ENCODE data around the gene DDO.
"Not testable (repeated sequence)": the region's sequence is repeated elsewhere in the genome, so short reads cannot be mapped to it uniquely, and the experiment has no call there.

Gene DDO, protein sequence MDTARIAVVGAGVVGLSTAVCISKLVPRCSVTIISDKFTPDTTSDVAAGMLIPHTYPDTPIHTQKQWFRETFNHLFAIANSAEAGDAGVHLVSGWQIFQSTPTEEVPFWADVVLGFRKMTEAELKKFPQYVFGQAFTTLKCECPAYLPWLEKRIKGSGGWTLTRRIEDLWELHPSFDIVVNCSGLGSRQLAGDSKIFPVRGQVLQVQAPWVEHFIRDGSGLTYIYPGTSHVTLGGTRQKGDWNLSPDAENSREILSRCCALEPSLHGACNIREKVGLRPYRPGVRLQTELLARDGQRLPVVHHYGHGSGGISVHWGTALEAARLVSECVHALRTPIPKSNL

DNA sequence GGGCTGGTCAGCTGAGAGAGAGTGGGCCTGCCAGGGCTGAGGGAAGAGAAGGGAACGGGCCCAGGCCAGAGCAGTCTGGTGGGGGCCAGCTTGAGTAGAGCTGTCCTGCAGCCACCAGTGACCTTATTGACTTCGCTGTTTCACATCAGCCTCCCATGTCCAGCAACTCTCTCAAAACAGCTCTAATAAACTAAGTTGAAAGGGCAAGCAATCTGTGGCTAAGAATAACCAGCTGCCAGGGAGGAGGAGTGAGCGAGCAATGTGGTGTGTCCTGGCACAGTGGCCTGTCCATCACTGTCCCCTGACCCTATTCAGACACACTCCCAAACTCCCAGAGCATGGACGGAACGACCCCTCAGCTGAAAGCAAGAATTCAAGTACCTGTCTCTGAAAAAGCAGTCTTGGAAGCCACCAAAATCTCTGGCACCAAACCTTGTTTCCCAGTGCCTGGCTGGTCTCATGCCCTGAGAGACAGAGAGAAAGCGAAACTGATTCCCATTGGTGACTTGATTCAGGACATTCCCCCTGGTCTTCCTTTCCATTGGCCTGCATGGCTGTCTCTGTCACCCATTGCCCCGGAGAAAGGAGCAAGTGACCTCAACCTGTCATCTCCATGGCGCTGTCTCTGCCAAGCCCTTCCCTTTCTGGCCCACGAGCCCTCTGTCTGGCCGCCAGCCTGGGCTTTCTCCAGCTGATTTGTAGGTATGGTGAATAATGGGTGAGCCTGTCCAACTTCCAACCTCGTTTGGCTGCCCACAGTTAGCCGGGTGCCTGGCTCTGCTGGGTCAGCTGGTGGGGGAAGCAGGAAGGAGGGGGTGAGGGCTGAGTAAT is at the start of gene DDO:
Gene DDO, minus strand, starts transcription at position 490 of the 831 bp plus-strand sequence. CDS start 2,113 bp downstream, outside the sequence.
- FAIRE-seq (no peak), DNase-seq (ENCODE audit: low spot score) (peak; percentile 34)

DNA sequence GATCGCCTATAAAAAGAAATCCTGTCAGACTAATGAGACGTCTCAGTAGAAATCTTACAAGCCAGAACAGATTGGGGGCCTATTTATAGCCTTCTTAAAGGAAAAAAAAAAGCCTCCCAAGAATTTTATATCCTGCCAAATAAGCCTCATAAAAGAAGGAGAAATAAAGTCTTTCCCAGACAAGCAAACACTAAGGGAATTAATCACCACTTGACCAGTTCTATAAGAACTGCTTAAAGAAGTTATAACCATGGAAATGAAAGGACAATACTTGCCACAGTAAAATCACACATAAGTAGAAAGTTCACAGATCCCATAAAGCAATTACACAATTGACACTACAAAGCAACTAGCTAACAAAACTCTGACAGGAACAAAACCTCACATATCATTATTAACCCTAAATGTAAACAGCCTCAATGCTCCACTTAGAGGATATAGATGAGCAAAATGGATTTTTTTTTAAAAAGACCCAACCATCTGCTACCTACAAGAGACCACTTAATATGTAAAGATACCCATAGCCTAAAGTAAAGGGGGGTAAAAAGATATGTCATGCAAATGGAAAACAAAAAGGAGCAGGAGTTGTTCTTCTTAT is 47.6 kb upstream of the DDO start:
- DNase-seq (ENCODE audit: low spot score) (no peak), FAIRE-seq (no peak)

DNA sequence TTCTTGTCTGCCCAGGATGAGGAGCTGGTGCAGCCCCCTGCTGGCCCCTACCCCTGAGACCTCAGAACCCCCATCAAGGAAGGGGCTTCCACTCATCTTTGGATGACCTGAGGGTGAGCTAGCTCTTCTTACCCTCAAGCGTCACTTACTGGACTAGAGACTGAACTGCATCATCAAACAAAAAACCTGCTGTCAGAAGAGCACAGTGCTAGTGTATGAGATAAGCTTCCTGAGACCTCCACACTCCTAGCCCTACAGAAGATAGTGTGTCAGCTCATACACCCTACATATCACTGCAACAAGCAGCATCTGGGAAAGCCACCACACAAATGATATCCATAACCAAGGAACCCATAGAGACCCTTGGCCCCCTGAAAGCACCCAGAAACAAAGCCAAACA is 46.0 kb upstream of the DDO start:
- FAIRE-seq = no peak
- no peak for DNase-seq (ENCODE audit: low spot score)

DNA sequence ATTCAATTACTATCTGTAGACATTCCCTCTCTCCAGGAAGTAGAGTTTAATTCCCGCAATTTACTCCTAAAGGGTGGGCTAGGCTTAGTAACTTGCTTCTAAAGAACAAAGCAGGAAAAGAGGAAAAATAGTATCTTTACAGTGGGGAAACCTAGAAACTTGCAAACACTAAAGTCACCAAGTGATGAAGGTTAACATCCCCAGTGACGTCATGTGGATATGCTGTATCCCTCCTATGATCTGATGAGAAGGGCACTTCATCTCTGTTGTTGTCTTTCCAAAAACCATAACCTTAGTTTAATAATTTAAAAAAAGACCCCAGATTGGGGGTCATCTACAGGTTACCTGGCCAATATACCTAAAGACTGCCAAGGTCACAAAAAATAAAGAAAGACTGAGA is 43.8 kb upstream of the DDO start:
- DNase-seq (ENCODE audit: low spot score) (no peak), FAIRE-seq (no peak)

DNA sequence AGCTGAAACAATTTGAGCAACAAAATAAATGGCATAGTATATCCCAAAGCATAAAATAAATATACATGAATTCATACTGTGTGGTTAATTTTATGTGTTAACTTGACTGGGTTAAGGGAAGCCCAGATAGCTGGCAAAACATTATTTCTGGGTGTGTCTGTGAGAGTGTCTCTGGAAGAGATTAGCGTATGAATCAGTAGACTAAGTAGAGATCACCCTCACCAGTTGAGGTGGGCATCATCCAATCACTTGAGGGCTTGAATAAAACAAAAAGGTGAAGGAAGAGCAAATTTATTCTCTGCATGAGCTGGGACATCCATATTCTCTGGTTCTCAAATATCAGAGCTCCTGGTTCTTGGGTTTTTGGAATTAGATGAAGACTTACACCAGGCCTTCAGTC is 43.1 kb upstream of the DDO start:
- no peak for DNase-seq (ENCODE audit: low spot score)
- FAIRE-seq = no peak

DNA sequence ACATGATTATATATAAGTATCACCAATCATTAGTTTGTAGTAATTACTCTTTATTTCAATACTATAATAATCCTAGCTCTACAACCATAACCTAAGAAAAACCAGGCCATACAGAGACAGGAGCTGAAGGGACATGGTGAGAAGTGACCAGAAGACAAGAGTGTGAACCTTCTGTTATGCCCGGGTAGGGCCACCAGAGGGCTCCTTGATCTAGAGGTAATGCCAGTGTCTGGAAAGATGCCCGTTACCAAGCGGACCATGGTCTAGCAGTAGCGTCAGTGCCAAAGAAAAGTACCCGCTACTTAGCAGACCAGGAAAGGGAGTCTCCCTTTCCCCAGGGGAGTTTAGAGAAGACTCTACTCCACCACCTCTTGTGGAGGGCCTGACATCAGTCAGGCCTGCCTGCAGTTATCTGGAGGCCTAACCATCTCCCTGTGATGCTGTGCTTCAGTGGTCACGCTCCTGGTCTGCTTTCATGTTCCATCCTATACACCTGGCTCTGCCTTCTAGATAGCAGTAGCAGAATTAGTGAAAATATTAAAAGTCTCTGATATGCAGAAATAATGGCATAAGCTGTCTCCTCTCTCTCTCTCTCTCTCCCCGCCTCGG is 42.3 kb upstream of the DDO start:
- not testable (repeated sequence) for FAIRE-seq
- DNase-seq (ENCODE audit: low spot score) = peak; percentile 31

DNA sequence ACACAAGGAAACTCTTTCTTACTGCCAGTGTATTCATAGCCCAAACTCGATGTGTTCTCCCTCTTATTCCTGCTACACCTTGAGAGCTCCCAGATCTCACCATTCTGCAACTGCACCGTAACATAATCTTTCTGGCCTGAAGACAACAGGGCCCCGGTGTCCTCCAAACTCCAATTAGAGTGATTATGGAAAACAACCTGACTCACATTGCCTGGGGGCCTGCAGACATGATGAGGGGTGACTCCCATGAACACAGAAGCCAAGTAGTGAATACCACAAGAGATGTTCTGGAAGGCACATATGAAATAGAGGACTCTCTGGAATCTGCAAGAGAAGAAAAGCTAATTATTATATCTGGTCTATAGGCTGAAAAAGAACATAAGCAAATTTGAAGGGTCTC is 41.3 kb upstream of the DDO start:
- DNase-seq (ENCODE audit: low spot score) = no peak
- no peak for FAIRE-seq

DNA sequence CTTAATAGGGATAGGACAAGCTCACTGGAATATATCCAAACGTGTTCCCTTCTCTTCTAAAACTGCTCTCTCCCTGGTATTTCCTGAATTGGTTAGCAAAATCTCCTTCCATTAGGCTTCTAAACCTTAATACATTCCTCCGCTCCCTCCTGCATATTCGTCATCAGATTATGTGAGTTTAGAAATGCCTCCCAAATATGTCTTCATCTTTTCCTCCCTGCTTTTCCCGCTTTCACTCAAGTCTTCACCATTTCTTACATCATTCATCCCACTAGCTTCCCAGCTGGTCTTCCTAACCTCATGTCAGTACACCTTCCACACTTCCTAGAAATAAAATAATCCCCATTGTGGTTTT is 34.1 kb upstream of the DDO start:
- FAIRE-seq (no peak), DNase-seq (ENCODE audit: low spot score) (no peak)

DNA sequence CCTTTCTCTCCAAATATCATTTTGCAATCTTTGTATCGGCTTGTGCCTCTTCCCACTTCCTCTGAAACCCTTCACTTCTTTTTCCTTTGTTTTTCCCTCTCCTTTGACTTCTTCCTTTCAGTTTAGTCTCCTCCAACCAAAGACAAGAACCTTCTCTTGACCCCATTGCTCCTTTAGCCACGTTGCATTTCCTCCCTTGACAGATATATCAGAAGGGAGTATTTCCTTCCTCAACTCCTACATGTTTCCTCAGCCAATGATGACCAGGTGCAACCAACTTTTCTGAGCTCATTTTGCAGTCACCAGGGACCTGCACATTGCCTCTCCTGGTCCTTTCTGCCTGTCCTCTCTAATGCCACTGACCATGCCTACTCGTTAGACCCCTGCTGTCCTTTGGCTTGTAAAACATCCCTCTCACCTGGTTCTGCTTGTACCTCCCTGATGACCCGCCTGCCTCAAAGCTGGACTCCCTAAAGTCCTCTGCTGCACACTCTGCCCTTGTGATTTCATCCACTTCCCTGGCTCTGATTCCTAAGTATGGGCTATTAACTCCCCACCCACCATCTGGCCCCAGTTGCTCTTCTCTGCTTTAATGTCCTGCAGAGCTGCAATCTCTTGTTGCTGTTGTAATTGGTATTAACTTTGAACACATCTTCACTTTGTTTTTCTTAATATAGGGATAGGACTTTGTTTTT is 33.6 kb upstream of the DDO start:
- DNase-seq (ENCODE audit: low spot score) = no peak
- no peak for FAIRE-seq

DNA sequence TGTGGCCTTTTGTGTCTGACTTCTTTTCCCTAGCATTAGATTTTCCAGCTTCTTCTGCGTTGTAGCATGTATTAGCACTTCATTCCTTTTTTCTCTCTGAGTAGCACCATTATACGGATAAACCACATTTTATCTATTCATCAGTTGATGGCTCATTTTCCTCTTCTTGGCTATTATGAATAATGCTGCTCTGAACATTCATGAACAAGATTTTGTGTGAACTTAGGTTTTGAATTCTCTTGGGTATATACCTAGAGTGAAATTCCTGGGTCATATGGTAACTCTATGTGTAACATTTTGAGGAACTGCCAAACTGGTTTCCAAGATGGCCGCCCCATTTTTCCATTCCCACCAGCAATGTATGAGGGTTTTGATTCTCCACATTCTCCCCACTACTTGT is 32.4 kb upstream of the DDO start:
- no peak for DNase-seq (ENCODE audit: low spot score)
- FAIRE-seq = no peak

DNA sequence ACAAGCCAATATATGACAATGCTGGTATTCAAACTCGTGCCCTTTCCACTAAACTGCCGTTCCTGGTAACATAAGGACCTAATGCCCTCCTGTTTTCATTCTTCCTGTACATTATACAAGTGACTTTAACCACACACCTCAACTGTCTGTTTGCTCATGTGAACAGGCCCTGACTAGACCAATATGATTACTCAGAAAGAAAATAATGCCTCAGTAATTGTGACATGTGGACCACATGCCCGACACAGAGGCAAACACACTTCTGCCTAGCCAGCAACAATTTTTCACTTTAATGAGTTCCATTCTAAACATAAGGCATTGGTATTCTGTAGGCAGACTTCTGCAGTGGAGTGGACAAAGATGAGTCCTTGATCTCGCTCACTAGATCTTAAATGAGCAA is 31.0 kb upstream of the DDO start:
- no peak for DNase-seq (ENCODE audit: low spot score)
- FAIRE-seq = no peak

DNA sequence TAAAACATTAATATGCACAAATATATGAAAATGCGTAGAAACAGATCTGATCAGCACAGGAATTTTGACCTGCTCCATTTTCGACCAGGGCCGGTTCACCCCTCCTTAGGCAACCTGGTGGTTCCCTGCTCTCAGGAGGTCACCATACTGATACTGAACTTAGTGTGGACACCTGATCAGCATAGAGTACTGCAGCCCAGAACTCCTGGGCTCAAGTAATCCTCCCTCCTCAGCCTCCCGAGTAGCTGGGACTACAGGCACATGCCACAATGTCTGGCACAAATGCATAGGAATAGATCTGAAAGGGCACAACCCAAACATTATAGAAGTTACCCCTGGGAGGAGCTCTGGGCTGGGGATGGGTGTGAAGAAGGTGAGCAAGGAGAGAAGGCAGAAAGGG is 24.7 kb upstream of the DDO start:
- FAIRE-seq (no peak), DNase-seq (ENCODE audit: low spot score) (no peak)

DNA sequence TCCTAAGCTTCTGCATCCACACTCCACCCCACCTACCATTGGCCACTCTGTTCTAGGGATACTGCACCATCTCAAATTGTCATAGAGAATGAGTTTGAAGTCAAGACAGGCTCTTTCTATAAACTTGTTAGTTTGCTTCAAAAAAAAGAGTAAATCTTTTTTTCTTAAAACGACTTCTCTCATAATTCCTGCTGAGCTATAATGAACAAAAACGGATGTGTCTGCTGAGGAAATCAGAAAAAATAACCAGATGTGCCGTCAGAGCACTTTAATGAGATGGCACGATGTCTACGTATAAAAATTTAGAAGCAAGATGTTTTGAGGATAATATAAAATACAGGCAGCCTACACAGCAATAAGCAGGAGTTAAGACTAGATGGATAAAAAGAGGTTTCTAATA is 24.0 kb upstream of the DDO start:
- FAIRE-seq = no peak

DNA sequence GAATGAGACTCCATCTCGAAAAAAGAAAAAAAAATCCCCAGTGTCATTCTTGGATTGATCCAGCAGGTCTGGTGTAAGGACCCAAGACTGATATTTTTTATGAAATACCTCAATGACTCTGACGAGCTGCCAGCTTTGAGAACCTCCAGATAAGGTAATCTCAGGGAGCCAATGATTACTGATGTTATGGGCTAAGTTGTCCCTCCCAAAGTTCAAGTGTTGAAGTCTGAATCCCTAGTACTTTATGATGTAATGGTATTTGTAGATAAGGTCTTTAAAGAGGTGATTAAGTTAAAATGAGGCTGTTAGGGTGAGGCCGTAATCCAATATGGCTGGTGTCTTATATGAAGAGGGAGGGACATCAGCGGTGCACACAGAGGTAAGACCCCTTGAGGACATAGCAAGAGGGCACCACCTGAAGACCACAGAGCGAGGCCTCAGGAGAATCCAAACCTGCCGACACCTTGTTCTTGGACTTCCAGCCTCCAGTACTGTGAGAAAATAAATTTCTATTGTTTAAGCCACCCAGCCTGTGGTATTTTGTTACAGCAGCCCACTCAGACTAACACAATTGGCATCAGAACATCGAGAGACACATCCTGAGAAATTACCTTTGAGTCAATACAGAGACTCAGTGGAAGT is 19.7 kb upstream of the DDO start:
- DNase-seq (ENCODE audit: low spot score) (no peak), FAIRE-seq (no peak)

More for the DNA sequence above, 24.0 kb upstream of the DDO start:
- no peak for DNase-seq (ENCODE audit: low spot score)

DNA sequence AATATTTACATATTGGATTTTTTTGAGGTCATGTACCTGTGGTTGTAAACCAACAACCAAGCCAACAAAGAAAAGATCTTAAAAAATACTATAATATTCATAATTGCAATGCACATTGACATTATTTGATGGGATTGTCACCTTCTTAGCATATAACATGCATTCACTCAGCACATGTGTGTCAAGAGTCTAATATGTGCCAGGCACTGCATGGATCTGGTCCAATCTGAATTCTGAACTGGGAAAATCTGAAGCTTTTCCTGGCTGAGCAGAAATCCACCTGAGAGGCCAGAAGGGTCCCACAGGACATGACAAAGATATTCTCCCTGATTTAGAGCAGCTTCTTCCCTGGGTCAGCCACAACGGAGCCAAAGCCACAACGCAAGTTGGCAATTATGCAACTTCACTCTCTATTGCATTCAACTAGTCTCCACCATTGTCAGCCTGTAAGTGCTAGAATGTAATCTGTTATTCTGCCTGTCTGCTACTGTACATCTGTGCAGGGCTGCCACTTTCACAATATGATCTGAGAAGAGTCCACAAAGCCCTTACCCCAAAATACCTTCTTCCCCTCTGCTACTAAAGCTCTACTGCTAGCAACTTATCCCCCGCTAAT is 17.0 kb upstream of the DDO start:
- FAIRE-seq (no peak), DNase-seq (ENCODE audit: low spot score) (no peak)

DNA sequence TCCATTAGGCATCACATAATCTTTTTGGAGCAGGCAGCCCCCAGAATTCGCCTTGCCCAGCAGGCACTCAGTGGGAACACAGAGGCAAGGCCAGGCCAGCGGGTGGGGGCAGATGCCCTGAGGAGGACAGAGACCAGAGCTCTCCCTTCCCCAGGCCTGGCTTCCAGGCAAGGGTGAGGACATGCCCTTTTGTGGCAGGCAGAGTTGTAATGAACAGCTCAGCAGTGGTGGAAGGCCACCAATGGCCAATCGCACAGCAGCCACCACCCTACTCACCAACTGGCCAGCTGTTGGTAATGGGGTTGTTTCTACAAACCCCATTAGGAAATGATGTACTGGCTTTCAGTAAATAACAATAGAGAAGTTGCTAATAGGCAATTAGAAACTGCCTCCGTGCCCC is 15.4 kb upstream of the DDO start:
- FAIRE-seq = no peak
- DNase-seq (ENCODE audit: low spot score) = no peak

DNA sequence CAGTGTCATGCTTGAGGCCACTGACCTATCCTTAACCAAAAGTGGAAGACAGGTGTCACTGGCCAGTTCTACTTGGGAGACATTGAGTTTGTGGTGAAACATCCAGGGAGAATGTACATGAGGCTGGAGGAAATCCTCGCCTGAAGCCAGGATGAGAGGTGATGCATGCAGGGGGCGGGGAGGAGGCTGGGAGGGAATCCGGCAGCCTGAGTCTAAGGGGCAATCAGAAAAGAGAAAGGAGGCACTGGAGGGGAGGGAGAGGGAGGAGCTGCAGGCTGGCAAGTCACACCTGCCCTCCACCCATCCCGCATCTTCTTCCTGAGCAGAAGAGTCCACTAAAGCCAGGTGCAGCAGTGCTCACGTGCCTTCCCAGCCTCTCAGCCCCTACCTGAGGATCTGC is 14.9 kb upstream of the DDO start:
- FAIRE-seq (no peak), DNase-seq (ENCODE audit: low spot score) (no peak)

DNA sequence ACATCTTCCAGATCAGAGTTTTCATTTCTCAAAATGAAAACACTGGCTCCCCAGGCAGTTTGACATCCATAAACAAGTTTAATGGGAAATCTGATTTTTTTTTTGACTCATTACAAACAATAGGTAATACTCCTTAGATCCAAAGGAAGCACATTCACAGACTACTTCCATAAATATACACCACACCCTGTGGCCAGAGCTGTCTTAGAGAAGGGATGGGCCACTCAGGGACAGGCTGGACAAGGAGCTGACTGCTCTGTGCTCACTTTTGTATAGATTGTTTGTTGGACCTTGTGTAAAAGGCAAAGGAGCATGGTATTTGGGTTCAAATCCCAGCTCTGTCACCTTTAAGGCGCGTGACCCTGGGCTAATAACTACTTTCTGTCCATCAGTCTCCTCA is 12.8 kb upstream of the DDO start:
- no peak for DNase-seq (ENCODE audit: low spot score)
- no peak for FAIRE-seq

DNA sequence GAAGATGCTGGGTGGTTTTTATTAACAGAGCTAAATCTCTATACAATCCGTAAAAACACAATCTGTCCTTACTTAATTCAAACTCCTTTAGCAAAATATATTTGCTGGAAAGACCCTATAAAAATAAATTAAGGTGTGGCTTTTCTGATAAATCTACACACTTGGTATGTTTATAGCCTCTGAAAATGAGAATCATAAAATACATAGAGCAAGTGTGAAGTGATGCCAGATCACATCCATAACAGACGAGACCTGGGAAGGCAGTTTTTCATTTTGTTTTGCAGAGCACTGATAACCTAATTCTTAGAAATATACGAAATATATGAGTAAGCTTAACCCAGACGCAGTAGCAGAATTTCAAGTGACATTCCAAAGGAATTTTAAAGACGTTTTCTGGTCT is 10.4 kb upstream of the DDO start:
- no peak for DNase-seq (ENCODE audit: low spot score)

DNA sequence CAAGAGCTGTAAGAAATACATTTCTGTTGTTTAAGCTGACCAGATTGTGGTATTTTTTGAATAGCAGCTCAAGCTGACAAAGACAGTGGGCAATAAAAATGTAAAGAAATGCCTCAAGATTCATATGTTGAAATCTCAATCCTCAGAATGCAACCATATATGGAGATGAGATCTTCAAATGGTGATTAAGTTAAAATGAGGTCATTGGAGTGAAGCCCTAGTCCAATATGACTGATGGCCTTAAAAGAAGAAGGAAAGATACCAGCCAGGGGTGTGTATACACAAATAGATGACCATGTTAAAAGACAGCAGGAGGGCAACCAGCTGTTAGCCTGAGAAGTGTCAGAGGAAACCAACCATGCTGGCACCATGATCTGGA is 7.1 kb upstream of the DDO start:
- FAIRE-seq (no peak), DNase-seq (ENCODE audit: low spot score) (no peak)

More for the DNA sequence above, 10.4 kb upstream of the DDO start:
- no peak for FAIRE-seq

Measured in RCC 7860 (cell line).